ENCODE measurements around the gene ZNF358.

Gene ZNF358

DNA sequence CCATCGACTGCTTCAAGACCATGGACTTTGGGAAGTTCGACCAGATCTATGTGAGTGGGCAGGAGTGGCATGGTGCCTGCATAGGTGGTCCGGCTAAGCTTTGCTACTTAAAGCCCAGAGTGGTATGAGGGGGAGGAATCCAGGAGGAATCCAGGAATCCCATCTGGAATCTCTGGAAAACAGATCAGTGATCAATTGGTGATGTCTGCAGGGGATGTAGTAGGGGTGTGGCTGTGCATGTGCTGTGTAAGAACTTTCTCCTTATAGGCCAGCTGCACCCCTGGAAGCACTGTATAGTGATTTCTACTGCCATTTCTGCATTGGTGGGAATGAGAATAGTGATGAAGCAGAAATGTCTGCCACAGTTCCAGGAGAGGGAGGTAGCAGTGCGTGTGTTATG is 43.2 kb downstream of the ZNF358 start:
- DNase-seq (ENCODE audit: low read depth in 3 of 3), result no peak

DNA sequence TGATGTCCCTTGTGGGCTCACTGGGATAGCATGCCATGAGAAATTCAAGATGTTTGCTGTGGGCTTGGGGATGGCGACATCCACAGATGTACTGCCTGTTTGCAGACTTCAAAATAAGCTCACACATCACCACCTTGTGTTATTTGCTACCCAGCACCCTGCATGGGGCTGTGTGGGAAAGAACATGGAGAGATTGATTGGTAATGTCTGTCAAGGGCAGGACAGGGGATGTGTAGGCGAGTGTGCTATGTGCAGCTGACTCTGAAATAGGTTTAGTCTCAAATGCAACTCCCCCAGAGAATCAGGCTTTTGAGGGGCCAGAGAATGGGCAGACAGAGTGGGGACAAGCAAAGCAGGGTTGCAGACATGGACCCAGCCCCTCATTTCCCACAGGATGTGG is 44.4 kb downstream of the ZNF358 start:
- DNase-seq (ENCODE audit: low read depth in 3 of 3), result no peak

DNA sequence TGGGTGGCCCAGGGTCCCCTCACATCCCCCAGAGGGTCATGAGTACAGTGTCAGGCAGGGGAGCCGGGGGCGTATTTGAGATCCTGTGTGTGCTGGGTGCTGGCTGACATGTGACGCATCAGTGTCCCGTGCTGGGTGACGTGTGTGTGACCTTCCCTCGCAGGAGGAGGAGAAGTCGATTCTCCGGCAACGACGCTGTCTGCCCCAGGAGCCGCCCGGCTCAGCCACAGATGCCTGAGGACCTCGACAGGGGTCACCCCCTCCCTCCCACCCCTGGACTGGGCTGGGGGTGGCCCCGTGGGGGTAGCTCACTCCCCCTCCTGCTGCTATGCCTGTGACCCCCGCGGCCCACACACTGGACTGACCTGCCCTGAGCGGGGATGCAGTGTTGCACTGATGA is 45.4 kb downstream of the ZNF358 start:
- no peak for DNase-seq (ENCODE audit: low read depth in 3 of 3)

DNA sequence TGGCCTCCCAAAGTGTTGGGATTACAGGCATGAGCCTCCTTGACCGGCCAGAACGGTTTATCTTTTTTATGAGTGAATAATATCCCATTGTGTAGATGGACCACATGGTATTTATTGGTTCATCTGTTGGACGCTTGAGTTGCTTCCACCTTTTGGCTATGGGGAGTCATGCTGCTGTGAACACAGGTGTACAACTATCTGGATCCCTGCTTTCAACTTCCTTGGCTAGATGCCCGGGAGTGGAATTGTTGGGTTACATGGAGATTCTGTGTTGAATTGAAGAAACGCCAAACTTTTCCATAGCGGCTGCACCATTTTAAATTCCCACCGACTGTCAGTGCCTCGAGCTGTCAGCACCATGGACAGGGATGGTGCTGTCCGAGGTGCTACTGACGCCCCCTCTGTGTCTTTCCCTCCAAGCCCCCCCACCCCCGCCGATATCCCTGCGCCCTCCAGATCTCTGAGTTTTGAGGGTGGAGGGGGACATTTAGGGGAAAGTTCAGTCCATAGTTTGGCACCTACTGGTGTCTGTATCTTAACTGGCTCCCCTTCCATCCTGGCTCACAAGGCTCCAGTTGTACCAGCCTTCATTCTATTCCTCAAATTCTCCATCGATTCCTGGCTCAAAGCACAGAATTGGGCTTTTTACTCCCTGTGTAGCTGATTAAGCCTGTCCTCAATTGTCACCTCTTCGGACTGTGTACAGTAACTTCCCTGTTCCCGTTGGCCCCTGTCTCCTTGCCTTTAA is 46.9 kb downstream of the ZNF358 start:
- no peak for DNase-seq (ENCODE audit: low read depth in 3 of 3)

DNA sequence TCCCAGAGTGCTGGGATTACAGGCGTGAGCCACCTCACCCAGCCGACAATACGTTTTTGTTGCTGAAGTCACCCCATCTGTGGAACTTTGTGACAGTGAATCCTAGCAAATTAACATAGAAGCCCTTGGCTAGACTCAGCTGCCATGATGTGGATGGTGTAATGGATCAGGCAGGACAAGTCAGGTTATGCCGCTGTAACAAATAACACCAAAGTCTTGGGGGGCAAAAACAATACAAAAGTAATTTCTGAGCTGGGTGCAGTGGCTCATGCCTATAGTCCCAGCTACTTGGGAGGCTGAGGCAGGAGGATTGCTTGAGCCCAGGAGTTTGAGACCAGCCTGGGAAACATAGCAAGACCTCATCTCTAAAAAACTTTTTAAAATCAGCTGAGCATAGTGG is 49.0 kb downstream of the ZNF358 start:
- DNase-seq (ENCODE audit: low read depth in 3 of 3), result no peak

DNA sequence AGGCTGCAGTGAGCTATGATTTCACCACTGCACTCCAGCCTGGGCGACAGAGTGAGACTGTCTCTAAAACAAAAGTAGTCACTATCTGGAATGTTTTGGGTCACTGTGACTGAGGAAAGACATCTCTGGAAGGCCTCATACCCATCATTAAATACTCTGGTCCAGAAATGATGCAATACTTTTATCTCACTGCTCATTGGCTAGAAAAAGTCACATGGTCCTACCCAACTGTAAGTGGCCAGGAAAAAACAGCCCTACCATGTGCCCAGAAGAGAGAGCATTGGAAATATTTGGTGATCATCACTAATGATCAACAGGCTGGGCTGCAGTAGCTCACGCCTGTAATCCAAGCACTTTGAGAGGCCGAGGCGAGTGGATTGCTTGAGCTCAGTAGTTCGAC is 49.4 kb downstream of the ZNF358 start:
- DNase-seq (ENCODE audit: low read depth in 3 of 3), result no peak
